ENCODE data around the gene KHSRP. TPM values are rescaled to one million over a fixed set of nuclear protein-coding genes. Genes with fewer than 3 reads are reported as not detected.

Gene KHSRP
- total and polyA plus RNA-seq, 2 donors (not counting 1 experiment from before 2014, with no cell fraction given) = 79.6 to 205 TPM

- WGBS (ENCODE audit: insufficient coverage) = 91% methylated on average over 9 of the region's 19 CpGs
- no peaks in the 10 kb centered on the region for H3K79me2 ChIP-seq (ENCODE audit: control insufficient read depth, insufficient read depth, low read length)
- no peak for TF ChIP-seq CTCF (IDR thresholded peaks at IDR 0.05)
- no peak for TF ChIP-seq EZH2 (IDR thresholded peaks at IDR 0.05; ENCODE audit: borderline replicate concordance, insufficient read depth, low read depth, low read length, poor library complexity, severe bottlenecking)
- H3K27me3 Mint-ChIP-seq = no peaks in the 10 kb centered on the region
- no peaks in the 10 kb centered on the region for H3K27me3 ChIP-seq (replicated peaks in 1 of 4; ENCODE audit: control extremely low read depth in 1 of 4, control insufficient read depth in 3 of 4, insufficient read depth in 4 of 4, low read length in 3 of 4)
- H3K9me3 ChIP-seq (ENCODE audit: control extremely low read depth in 1 of 3, control insufficient read depth in 2 of 3, insufficient read depth in 1 of 3, low read length in 2 of 3) = peaks cover 0 to 18% (median 0%) of the 10 kb centered on the region in 3 donors
- no peak overlapping the region for H2AFZ ChIP-seq (ENCODE audit: insufficient read depth, low read depth, low read length, poor library complexity, severe bottlenecking)
- H3K4me1 ChIP-seq (ENCODE audit: control insufficient read depth in 2 of 2, insufficient read depth in 2 of 2, low read length in 2 of 2) = peaks cover 9 to 12% of the 10 kb centered on the region in 2 donors
- H3K27ac Mint-ChIP-seq = no peak overlapping the region
- ChIA-PET CTCF (no interaction called here), POLR2A (interaction anchor here (0.7 kb wide), 1 partner anchor 16 kb away, joined by 3 read pairs; the partner anchor contains the start of gene GTF2F1)
- DNase-seq (no peak), ATAC-seq (ENCODE audit: low read depth) (no peak)
- H3K9ac ChIP-seq (ENCODE audit: low read length) = no peak overlapping the region
- no peak overlapping the region for H3K4me2 ChIP-seq (replicated peaks; ENCODE audit: low read depth, low read length, poor library complexity, severe bottlenecking)
- H3K4me1 Mint-ChIP-seq = peaks cover 11% of the 10 kb centered on the region
- no peak overlapping the region for H3K27ac ChIP-seq (ENCODE audit: low read length in 2 of 2)
- H4K20me1 ChIP-seq (ENCODE audit: control insufficient read depth, insufficient read depth, low read length, poor library complexity, severe bottlenecking) = no peaks in the 10 kb centered on the region
- H3K36me3 ChIP-seq (replicated peaks in 1 of 2; ENCODE audit: control extremely low read depth in 1 of 2, control insufficient read depth in 1 of 2, extremely low read depth in 1 of 2, insufficient read depth in 2 of 2, low read length in 1 of 2) = peaks cover 0 to 27% of the 10 kb centered on the region in 2 experiments
- H3K4me3 ChIP-seq (ENCODE audit: control extremely low read depth in 1 of 5, extremely low read depth in 1 of 5, insufficient read depth in 1 of 5, low read depth in 2 of 5, low read length in 4 of 5) = no peak overlapping the region
- intact Hi-C loops (cut with micrococcal nuclease) = no loop called here
- peaks cover 3% of the 10 kb centered on the region for H3K9me3 Mint-ChIP-seq (ENCODE audit: insufficient read depth)
- H3K4me3 Mint-ChIP-seq = no peak overlapping the region
Observed at GRCh38 chr19:6376512-6377190, 48.0 kb downstream of the KHSRP start.

GRCh38 chr19:6375411-6376010, 49.1 kb downstream of the KHSRP start, which contains the start of gene PSPN:
TSS of gene PSPN (minus strand) at chr19:6375933. CDS start at chr19:6375849, 84 bp downstream.
- H3K27ac Mint-ChIP-seq = no peak within 1 kb of the TSS
- Histone ChIP-seq H3K79me2 (ENCODE audit: control insufficient read depth, insufficient read depth, low read length) (no peaks in the 10 kb centered on the region), H3K4me2 (replicated peaks; ENCODE audit: low read depth, low read length, poor library complexity, severe bottlenecking) (no peak within 1 kb of the TSS), H2AFZ (ENCODE audit: insufficient read depth, low read depth, low read length, poor library complexity, severe bottlenecking) (no peak within 1 kb of the TSS), H3K27ac (ENCODE audit: low read length in 2 of 2) (no peak within 1 kb of the TSS), H4K20me1 (ENCODE audit: control insufficient read depth, insufficient read depth, low read length, poor library complexity, severe bottlenecking) (no peaks in the 10 kb centered on the region), H3K4me3 (ENCODE audit: control extremely low read depth in 1 of 5, extremely low read depth in 1 of 5, insufficient read depth in 1 of 5, low read depth in 2 of 5, low read length in 4 of 5) (no peak within 1 kb of the TSS), H3K4me1 (ENCODE audit: control insufficient read depth in 2 of 2, insufficient read depth in 2 of 2, low read length in 2 of 2) (peaks cover 9 to 12% of the 10 kb centered on the region in 2 donors), H3K9me3 (ENCODE audit: control extremely low read depth in 1 of 3, control insufficient read depth in 2 of 3, insufficient read depth in 1 of 3, low read length in 2 of 3) (peaks cover 0 to 10% (median 0%) of the 10 kb centered on the region in 3 donors), H3K27me3 (replicated peaks in 1 of 4; ENCODE audit: control extremely low read depth in 1 of 4, control insufficient read depth in 3 of 4, insufficient read depth in 4 of 4, low read length in 3 of 4) (no peaks in the 10 kb centered on the region), H3K36me3 (replicated peaks in 1 of 2; ENCODE audit: control extremely low read depth in 1 of 2, control insufficient read depth in 1 of 2, extremely low read depth in 1 of 2, insufficient read depth in 2 of 2, low read length in 1 of 2) (peaks cover 0 to 15% of the 10 kb centered on the region in 2 experiments), H3K9ac (ENCODE audit: low read length) (no peak within 1 kb of the TSS)
- H3K4me1 Mint-ChIP-seq = peaks cover 11% of the 10 kb centered on the region
- peaks cover 3% of the 10 kb centered on the region for H3K9me3 Mint-ChIP-seq (ENCODE audit: insufficient read depth)
- intact Hi-C loops (cut with micrococcal nuclease) = no loop called here
- no peak for ATAC-seq (ENCODE audit: low read depth)
- H3K4me3 Mint-ChIP-seq = no peak within 1 kb of the TSS
- CTCF ChIA-PET = no interaction called here
- TF ChIP-seq CTCF (IDR thresholded peaks at IDR 0.05) (no peak), EZH2 (IDR thresholded peaks at IDR 0.05; ENCODE audit: borderline replicate concordance, insufficient read depth, low read depth, low read length, poor library complexity, severe bottlenecking) (no peak)
- POLR2A ChIA-PET = interaction anchor here (0.6 kb wide), 1 partner anchor 545 kb away, joined by 3 read pairs; no protein-coding TSS in a partner anchor
- H3K27me3 Mint-ChIP-seq = no peaks in the 10 kb centered on the region
- no peak for DNase-seq
- WGBS (ENCODE audit: insufficient coverage) = 97% methylated on average over 22 of the region's 25 CpGs
